ENCODE data around the gene PPP6R2.

DNA sequence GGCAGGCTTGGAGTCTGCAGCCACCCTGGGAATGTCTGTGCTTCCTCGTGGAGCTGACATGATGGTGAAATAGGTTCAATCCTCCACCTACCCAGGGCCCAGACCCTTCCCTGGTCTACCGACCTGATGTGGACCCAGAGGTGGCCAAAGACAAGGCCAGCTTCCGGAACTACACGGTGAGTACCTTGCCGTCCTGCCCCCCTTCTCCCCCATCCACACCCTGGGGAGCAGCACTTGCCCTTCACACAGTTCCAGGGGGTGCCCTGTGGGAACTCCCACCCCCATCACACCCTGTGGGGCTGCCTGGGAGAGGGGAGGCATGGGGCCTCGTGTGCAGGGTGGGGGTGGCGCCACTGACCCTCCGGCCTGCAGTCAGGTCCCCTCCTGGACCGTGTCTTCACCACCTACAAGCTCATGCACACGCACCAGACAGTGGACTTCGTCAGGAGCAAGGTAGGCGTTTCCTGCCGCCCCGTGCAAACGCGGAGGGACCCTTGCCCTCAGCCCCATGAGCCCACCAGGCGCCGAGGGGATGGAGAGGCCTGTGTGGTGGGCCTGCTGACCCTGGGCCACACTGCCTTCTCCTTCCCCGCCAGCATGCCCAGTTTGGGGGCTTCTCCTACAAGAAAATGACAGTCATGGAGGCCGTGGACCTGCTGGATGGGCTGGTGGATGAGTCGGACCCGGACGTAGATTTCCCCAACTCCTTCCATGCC is 144.3 kb downstream of the PPP6R2 start:
- TF ChIP-seq, protein P1, sequence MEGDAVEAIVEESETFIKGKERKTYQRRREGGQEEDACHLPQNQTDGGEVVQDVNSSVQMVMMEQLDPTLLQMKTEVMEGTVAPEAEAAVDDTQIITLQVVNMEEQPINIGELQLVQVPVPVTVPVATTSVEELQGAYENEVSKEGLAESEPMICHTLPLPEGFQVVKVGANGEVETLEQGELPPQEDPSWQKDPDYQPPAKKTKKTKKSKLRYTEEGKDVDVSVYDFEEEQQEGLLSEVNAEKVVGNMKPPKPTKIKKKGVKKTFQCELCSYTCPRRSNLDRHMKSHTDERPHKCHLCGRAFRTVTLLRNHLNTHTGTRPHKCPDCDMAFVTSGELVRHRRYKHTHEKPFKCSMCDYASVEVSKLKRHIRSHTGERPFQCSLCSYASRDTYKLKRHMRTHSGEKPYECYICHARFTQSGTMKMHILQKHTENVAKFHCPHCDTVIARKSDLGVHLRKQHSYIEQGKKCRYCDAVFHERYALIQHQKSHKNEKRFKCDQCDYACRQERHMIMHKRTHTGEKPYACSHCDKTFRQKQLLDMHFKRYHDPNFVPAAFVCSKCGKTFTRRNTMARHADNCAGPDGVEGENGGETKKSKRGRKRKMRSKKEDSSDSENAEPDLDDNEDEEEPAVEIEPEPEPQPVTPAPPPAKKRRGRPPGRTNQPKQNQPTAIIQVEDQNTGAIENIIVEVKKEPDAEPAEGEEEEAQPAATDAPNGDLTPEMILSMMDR (conservative IDR thresholded peaks at IDR 0.05 in 1 of 2, IDR thresholded peaks at IDR 0.05 in 1 of 2; ENCODE audit: extremely low read depth in 1 of 2, insufficient read depth in 1 of 2, low read depth in 1 of 2, low read length in 2 of 2) = no peak
- no peak for TF ChIP-seq EZH2 (IDR thresholded peaks at IDR 0.05; ENCODE audit: borderline replicate concordance, low read length)
